Heart right ventricle (tissue), 16 donors: Measurements from ENCODE around the gene CYP2W1. TPM values are rescaled to one million over a fixed set of nuclear protein-coding genes. Genes with fewer than 3 reads are reported as not detected.

Experiments used
- ATAC-seq, 8 donors: fragments of 200-7000 bp; cut with Tn5 transposase; one replicate each; pipeline ENCODE4 v1.9.1; 2020; ENCODE audit warnings: mild to moderate bottlenecking in 8 of 8, moderate library complexity in 8 of 8, moderate number of reproducible peaks in 1 of 8
- DNase-seq, 2 donors: peaks; one replicate each; pipeline ENCODE4 v3.0.0-alpha.2; 2020
- H3K27ac ChIP-seq, 10 donors: fragments of 200-600 bp; sonication (generic) in 2 of 10; one replicate each; pipeline versions ENCODE4 v1.5.0 to v1.8.0; 2020 to 2022; ENCODE audit warnings: mild to moderate bottlenecking in 3 of 10
- H3K27me3 ChIP-seq, 7 donors: fragments of 200-600 bp; one replicate each; pipeline ENCODE4 v1.8.0; 2021 to 2022; ENCODE audit warnings: mild to moderate bottlenecking in 2 of 7
- H3K36me3 ChIP-seq, 9 donors: fragments of 200-600 bp; sonication (generic) in 1 of 9; one replicate each; pipeline versions ENCODE4 v1.5.0 to v1.8.0; 2020 to 2022; ENCODE audit warnings: mild to moderate bottlenecking in 2 of 9
- H3K4me1 ChIP-seq, 9 donors: fragments of 200-600 bp; sonication (generic) in 1 of 9; one replicate each; pipeline versions ENCODE4 v1.5.0 to v1.8.0; 2020 to 2022; ENCODE audit warnings: mild to moderate bottlenecking in 4 of 9
- H3K4me3 ChIP-seq, 10 donors: fragments of 200-600 bp; sonication (generic) in 2 of 10; one replicate each; pipeline versions ENCODE4 v1.5.0 to v1.8.0; 2020 to 2022; ENCODE audit warnings: mild to moderate bottlenecking in 7 of 10, moderate library complexity in 2 of 10
- H3K9me3 ChIP-seq, 11 donors: fragments of 200-600 bp in 10 of 11; sonication (generic) in 2 of 11; one replicate each; pipeline versions ENCODE4 v1.5.0 to v1.8.0; 2013 to 2022; ENCODE audit warnings: mild to moderate bottlenecking in 2 of 11, control low read depth in 1 of 11, moderate library complexity in 1 of 11
- WGBS, 2 donors: extraction: QIAGEN DNeasy Blood & Tissue Kit; methylation state at CpG; one replicate each; pipeline ENCODE4 v1.1.7; 2013; ENCODE audit warnings: inconsistent platforms in 1 of 2; 5-methylcytosine and 5-hydroxymethylcytosine counted together
- intact Hi-C, 10 donors: fragments of 100-400 bp; cut with DNase I; formaldehyde crosslinking; loops; one replicate each; pipeline versions ENCODE4 v1.11.1 to v1.14.2; 2022
- polyA plus RNA-seq, 2 donors: library from polyadenylated mRNA; stranded (reverse); fragments of 200-250 nt; gene quantifications; one replicate each; pipeline ENCODE4 v1.2.3, GENCODE V29; 2013
- total RNA-seq, 10 donors: library from RNA; stranded (reverse); fragmentation: NEBNext Ultra II Directional in 3 of 10; extraction: Animal tissue kit (Norgen Biotek cat#: 25700) in 3 of 10; gene quantifications; one replicate each; pipeline versions ENCODE4 v1.2.1 to v1.2.4, GENCODE V29; 2021 to 2023
- TF ChIP-seq, protein P1 (sequence below), 9 donors: fragments of 200-600 bp; sonication (generic) in 2 of 9; IDR thresholded peaks; one replicate each; pipeline versions ENCODE4 v1.5.0 to v1.8.0; 2021 to 2022; ENCODE audit warnings: antibody characterized with exemption in 9 of 9, mild to moderate bottlenecking in 5 of 9, moderate library complexity in 1 of 9
- donor health status: Arrhythmogenic right ventricular cardiomyopathy.
- donor health status: ischemic (EF 13 %, LVEDD 7.1; RV severe dilation, severe dysfunction).
- donor health status: healthy with polysubstance abuse.
- donor health status: DM: no; HTN: yes; CAD: no.
- donor health status: DM: no; HTN: no; CAD: no.
- donor health status: ischemic (EF 25% LVEDD 6.9; RV normal size, moderate dysfunction).
- donor health status: ischemic (EF 25% LVEDD 5.7; RV mildly dilated, moderate dysfunction).
- donor health status: healthy.
- donor health status: DM: yes; HTN: yes; CAD: no.
- donor health status: Ischemic cardiomyopathy.
- donor health status: ischemic (EF 35%, LVEDD 5.7; RV mildly dilated, moderate dysfunction).
- donor health status: nonischemic (EF 11% LVEDD 7.7; RV severe dilation, severe dysfunction).
- donor health status: DM: yes; HTN: yes; CAD: no.
- donor health status: PGD.
- donor health status: ischemic (EF 29% LVEDD 5.4; RV normal size, mild dysfunction).
- donor health status: nonischemic (EF 23%, LVEDD 6.1; RV moderate dilation, normal function).

The CYP2W1 gene
- total and polyA plus RNA-seq, 12 donors, result not detected

GRCh38 chr7:949021-949934 is 33.7 kb upstream of the CYP2W1 start:
- intact Hi-C loops, result no loop called here
- DNase-seq, result no peak
- H3K36me3 ChIP-seq, result no peaks in the 10 kb centered on the region
- no peak overlapping the region for H3K4me3 ChIP-seq
- peaks cover 4 to 17% (median 11%) of the 10 kb centered on the region in 9 donors for H3K4me1 ChIP-seq
- H3K9me3 ChIP-seq, result no peaks in the 10 kb centered on the region
- WGBS, 2 donors, result 89 to 91% methylated on average over 27 to 28 of the region's 28 CpGs
- peaks cover 0 to 38% (median 22%) of the 10 kb centered on the region in 7 donors for H3K27me3 ChIP-seq
- ATAC-seq, result no peak
- no peak overlapping the region for H3K27ac ChIP-seq
- TF ChIP-seq, protein P1, sequence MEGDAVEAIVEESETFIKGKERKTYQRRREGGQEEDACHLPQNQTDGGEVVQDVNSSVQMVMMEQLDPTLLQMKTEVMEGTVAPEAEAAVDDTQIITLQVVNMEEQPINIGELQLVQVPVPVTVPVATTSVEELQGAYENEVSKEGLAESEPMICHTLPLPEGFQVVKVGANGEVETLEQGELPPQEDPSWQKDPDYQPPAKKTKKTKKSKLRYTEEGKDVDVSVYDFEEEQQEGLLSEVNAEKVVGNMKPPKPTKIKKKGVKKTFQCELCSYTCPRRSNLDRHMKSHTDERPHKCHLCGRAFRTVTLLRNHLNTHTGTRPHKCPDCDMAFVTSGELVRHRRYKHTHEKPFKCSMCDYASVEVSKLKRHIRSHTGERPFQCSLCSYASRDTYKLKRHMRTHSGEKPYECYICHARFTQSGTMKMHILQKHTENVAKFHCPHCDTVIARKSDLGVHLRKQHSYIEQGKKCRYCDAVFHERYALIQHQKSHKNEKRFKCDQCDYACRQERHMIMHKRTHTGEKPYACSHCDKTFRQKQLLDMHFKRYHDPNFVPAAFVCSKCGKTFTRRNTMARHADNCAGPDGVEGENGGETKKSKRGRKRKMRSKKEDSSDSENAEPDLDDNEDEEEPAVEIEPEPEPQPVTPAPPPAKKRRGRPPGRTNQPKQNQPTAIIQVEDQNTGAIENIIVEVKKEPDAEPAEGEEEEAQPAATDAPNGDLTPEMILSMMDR (IDR thresholded peaks at IDR 0.05), result no peak

DNA sequence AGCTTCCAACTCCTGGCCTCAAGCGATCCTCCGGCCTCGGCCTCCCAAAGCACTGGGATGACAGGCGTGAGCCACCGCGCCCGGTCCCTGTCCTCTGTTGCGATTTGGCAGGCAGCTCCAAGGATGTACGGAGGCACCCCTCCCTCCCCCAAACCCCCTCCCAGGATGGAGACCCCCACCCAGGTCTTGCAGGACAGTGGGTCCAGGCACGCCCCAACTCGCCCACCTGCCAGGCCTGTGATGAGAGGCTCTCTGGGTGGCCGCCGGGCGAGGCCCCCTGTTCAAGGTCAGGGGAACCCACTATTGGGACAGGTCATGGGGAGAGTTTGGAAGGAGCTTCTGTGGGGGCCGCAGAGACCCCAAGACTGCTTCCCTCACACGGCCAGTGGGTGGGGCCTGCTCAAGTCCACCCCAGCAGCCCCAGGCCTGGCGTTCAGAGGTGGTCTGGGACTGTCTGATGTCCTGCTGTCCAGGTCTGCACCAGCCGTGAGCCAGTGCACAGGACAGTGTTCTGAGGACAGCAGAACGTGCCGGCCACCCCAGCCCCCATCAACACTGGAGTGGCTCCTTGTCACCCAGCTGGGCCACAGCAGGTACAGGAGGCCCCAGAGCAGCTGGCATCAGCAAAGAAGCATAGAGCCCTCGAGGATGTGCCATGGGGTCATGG is 31.0 kb upstream of the CYP2W1 start:
- peaks cover 0 to 39% (median 22%) of the 10 kb centered on the region in 7 donors for H3K27me3 ChIP-seq
- intact Hi-C loops, result loop anchor here in 1 of 10 donors (5.0 kb wide), 1 partner anchor 40 kb away; no protein-coding TSS in a partner anchor
- 93 to 94% methylated on average over 21 of the region's 21 CpGs for WGBS, 2 donors
- H3K36me3 ChIP-seq, result no peaks in the 10 kb centered on the region
- peaks cover 4 to 22% (median 11%) of the 10 kb centered on the region in 9 donors for H3K4me1 ChIP-seq
- TF ChIP-seq, protein P1 (IDR thresholded peaks at IDR 0.05), result no peak
- H3K27ac ChIP-seq, result no peak overlapping the region
- ATAC-seq (no peak), DNase-seq (no peak)
- no peak overlapping the region for H3K4me3 ChIP-seq
- no peaks in the 10 kb centered on the region for H3K9me3 ChIP-seq

DNA sequence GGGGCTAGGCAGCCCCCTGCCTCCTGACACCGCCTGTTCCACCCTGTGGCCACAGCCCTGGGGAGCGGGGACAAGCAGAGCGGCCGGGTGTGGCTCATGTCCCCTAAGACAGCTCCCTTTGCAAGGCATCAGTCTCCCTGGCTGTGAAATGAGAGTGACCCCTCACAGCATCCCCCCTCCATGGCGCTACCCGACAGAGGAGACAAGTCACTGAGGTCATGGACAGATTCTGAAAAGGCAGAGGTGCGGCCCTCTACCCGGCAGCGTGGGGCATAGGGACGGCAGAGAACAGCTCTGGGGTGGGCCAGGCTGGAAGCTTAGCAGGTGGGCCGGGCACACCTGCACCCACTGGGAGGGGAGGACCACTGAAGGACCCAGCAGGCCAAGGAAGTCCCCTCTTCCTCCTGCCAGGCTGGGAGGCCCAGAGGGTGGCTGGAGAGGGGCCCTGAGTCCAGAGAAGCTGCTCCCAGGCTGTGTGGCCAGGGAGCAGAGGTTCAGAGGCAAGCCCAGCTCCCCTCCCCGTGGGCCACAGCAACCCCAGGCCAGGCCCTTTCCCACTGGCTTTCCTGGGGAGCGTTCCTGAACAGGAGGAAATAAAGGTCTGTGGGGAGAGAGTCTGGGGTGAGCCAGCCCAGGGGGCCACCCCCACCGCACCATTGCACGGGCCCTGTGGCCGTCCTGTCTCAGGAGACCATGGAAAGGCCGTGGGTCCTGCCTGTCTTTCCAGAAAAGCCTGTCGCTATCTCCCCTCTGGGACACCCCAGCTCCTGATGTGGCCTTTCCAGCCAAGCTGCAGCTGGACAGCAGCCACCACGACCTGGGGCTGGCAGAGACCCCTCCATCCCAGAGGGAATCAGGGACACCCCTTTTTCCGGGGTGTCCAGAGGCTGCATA is 30.2 kb upstream of the CYP2W1 start:
- peaks cover 0 to 39% (median 22%) of the 10 kb centered on the region in 7 donors for H3K27me3 ChIP-seq
- 71 to 81% methylated on average over 19 to 20 of the region's 20 CpGs for WGBS, 2 donors
- DNase-seq (no peak), ATAC-seq (peak in 2 of 8 donors; percentile 4 to 10)
- peak overlapping the region in 9 of 10 donors; percentile 55 to 71 (median 61) for H3K4me3 ChIP-seq
- intact Hi-C loops, result loop anchor here in 1 of 10 donors (5.0 kb wide), 1 partner anchor 40 kb away; no protein-coding TSS in a partner anchor
- peaks cover 4 to 30% (median 11%) of the 10 kb centered on the region in 9 donors for H3K4me1 ChIP-seq
- no peaks in the 10 kb centered on the region for H3K9me3 ChIP-seq
- H3K36me3 ChIP-seq, result no peaks in the 10 kb centered on the region
- peak overlapping the region in 2 of 10 donors; percentile 48 to 91 for H3K27ac ChIP-seq
- TF ChIP-seq, protein P1 (IDR thresholded peaks at IDR 0.05), result no peak
